ENCODE measurements around the gene HERC2. TPM values are rescaled to one million over a fixed set of nuclear protein-coding genes. Genes with fewer than 3 reads are reported as not detected.

HERC2 gene
- total RNA-seq, 2 experiments from 2014 or later = 36.0 to 36.5 TPM

DNA sequence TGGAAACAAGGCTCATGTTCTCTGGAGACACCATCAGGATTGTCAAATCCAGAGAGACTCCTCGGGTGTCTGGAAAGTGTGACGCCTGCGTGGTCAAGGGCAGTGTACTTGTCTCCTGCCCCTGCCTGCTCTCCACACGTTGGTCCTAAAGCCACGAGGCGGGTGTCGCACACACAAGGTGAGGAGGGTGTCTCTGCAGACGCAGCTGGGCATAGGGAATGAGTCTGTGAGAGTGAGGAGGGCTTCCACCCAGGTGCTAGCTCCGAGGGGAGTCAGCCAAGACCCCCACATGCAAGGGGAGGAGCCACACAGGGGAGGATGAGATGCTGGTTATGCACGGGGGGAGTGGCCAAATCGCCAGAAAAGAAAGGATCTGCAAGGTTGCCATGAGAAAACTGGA is 194.9 kb downstream of the HERC2 start:
- ATAC-seq (ENCODE audit: poor library complexity) (no peak), DNase-seq (no peak)
- CTCF ChIA-PET = no interaction called here
- peaks cover 49% of the 10 kb centered on the region for H3K4me1 ChIP-seq (ENCODE audit: insufficient read depth, low read length)
- H3K36me3 ChIP-seq (ENCODE audit: insufficient read depth, low read length) = peaks cover 72% of the 10 kb centered on the region
- H3K4me1 Mint-ChIP-seq (ENCODE audit: low read depth) = peaks cover 12% of the 10 kb centered on the region
- H3K9me3 ChIP-seq (ENCODE audit: control insufficient read depth in 1 of 2, insufficient read depth in 1 of 2, low read length in 2 of 2) = no peaks in the 10 kb centered on the region
- POLR2A ChIA-PET = no interaction called here
- no peaks in the 10 kb centered on the region for H3K27me3 Mint-ChIP-seq
- H3K27me3 ChIP-seq (ENCODE audit: control insufficient read depth in 1 of 2, insufficient read depth in 2 of 2, low read length in 2 of 2) = no peaks in the 10 kb centered on the region
- TF ChIP-seq, protein P1, sequence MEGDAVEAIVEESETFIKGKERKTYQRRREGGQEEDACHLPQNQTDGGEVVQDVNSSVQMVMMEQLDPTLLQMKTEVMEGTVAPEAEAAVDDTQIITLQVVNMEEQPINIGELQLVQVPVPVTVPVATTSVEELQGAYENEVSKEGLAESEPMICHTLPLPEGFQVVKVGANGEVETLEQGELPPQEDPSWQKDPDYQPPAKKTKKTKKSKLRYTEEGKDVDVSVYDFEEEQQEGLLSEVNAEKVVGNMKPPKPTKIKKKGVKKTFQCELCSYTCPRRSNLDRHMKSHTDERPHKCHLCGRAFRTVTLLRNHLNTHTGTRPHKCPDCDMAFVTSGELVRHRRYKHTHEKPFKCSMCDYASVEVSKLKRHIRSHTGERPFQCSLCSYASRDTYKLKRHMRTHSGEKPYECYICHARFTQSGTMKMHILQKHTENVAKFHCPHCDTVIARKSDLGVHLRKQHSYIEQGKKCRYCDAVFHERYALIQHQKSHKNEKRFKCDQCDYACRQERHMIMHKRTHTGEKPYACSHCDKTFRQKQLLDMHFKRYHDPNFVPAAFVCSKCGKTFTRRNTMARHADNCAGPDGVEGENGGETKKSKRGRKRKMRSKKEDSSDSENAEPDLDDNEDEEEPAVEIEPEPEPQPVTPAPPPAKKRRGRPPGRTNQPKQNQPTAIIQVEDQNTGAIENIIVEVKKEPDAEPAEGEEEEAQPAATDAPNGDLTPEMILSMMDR (IDR thresholded peaks at IDR 0.05) = no peak
- no peak overlapping the region for H3K27ac Mint-ChIP-seq
- H3K27ac ChIP-seq (ENCODE audit: low read depth in 1 of 2, low read length in 2 of 2) = no peak overlapping the region
- H3K4me3 ChIP-seq (ENCODE audit: low read length) = no peak overlapping the region
- no peak overlapping the region for H3K4me3 Mint-ChIP-seq
- H3K36me3 Mint-ChIP-seq (ENCODE audit: low read depth) = peaks cover 71% of the 10 kb centered on the region
- intact Hi-C loops (cut with DNase I, micrococcal nuclease) = loop anchor here in 1 of 2 experiments (5.0 kb wide), 3 partner anchors 50 to 95 kb away; no protein-coding TSS in a partner anchor
- H3K9me3 Mint-ChIP-seq = no peaks in the 10 kb centered on the region

DNA sequence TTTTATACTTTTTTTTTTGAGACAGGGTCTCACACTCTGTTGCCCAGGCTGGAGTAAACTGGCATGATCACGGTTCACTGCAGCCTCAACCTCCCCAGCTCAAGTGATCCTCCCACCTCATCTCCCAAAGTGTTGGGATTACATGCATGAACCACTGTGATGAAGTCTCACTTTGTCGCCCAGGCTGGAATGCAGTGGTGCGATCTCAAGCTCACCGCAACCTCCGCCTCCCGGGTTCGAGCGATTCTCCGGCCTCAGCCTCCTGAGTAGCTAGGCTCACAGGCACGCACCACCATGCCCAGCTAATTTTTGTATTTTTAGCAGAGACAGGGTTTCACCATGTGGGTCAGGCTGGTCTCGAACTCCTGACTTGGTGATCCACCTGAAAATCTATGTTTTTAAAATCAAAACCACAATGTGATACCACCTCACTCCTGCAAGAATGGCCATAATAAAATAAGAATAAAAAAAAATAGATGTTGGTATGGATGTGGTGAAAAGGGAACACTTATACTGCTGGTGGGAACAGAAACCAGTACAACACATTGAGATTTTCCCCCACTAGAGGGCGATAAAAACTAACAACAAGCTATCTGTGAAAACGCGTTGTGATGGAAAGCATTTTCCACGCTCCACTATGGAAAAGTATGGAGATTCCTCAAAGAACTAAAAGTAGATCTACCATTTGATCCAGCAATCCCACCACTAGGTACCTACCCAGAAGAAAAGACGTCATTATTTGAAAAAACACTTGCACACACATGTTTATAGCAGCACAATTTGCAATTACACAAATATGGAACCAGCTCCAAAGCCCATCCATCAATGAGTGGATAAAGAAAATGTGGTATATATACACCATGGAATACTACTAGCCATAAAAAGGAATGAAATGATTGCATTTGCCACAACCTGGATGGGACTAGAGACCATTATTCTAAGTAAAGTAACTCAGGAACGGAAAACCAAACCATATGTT is 196.0 kb downstream of the HERC2 start:
- Mint-ChIP-seq H3K27me3 (no peaks in the 10 kb centered on the region), H3K36me3 (ENCODE audit: low read depth) (peaks cover 66% of the 10 kb centered on the region), H3K4me1 (ENCODE audit: low read depth) (peaks cover 12% of the 10 kb centered on the region), H3K27ac (no peak overlapping the region), H3K4me3 (no peak overlapping the region), H3K9me3 (no peaks in the 10 kb centered on the region)
- H3K27ac ChIP-seq (ENCODE audit: low read depth in 1 of 2, low read length in 2 of 2) = no peak overlapping the region
- ATAC-seq (ENCODE audit: poor library complexity) = peak; percentile 34
- ChIA-PET CTCF (interaction anchor here (0.6 to 1.2 kb wide), 5 partner anchors 10 to 1626 kb away, joined by 3 to 4 read pairs (median 3); no protein-coding TSS in a partner anchor), POLR2A (interaction anchor here (0.9 kb wide), 1 partner anchor 10 kb away, joined by 3 read pairs; no protein-coding TSS in a partner anchor)
- no peaks in the 10 kb centered on the region for H3K9me3 ChIP-seq (ENCODE audit: control insufficient read depth in 1 of 2, insufficient read depth in 1 of 2, low read length in 2 of 2)
- TF ChIP-seq, protein P1 (IDR thresholded peaks at IDR 0.05) = peak; percentile 87
- no peak overlapping the region for H3K4me3 ChIP-seq (ENCODE audit: low read length)
- peaks cover 38% of the 10 kb centered on the region for H3K4me1 ChIP-seq (ENCODE audit: insufficient read depth, low read length)
- intact Hi-C loops (cut with DNase I, micrococcal nuclease) = loop anchor here in 1 of 2 experiments (5.0 kb wide), 3 partner anchors 51 to 96 kb away; no protein-coding TSS in a partner anchor
- no peaks in the 10 kb centered on the region for H3K27me3 ChIP-seq (ENCODE audit: control insufficient read depth in 1 of 2, insufficient read depth in 2 of 2, low read length in 2 of 2)
- H3K36me3 ChIP-seq (ENCODE audit: insufficient read depth, low read length) = peaks cover 68% of the 10 kb centered on the region
- DNase-seq = peak in 4 of 14 experiments; percentile 16 to 78 (median 59)

- Histone ChIP-seq H3K4me3 (ENCODE audit: low read length) (no peak overlapping the region), H3K27me3 (ENCODE audit: control insufficient read depth in 1 of 2, insufficient read depth in 2 of 2, low read length in 2 of 2) (no peaks in the 10 kb centered on the region), H3K9me3 (ENCODE audit: control insufficient read depth in 1 of 2, insufficient read depth in 1 of 2, low read length in 2 of 2) (no peaks in the 10 kb centered on the region), H3K4me1 (ENCODE audit: insufficient read depth, low read length) (peaks cover 27% of the 10 kb centered on the region), H3K27ac (ENCODE audit: low read depth in 1 of 2, low read length in 2 of 2) (no peak overlapping the region), H3K36me3 (ENCODE audit: insufficient read depth, low read length) (peaks cover 68% of the 10 kb centered on the region)
- ChIA-PET POLR2A (no interaction called here), CTCF (no interaction called here)
- H3K4me1 Mint-ChIP-seq (ENCODE audit: low read depth) = peaks cover 12% of the 10 kb centered on the region
- no peak overlapping the region for H3K4me3 Mint-ChIP-seq
- no peak overlapping the region for H3K27ac Mint-ChIP-seq
- DNase-seq = no peak
- ATAC-seq (ENCODE audit: poor library complexity) = no peak
- no peaks in the 10 kb centered on the region for H3K27me3 Mint-ChIP-seq
- peaks cover 67% of the 10 kb centered on the region for H3K36me3 Mint-ChIP-seq (ENCODE audit: low read depth)
- no peaks in the 10 kb centered on the region for H3K9me3 Mint-ChIP-seq
- intact Hi-C loops (cut with DNase I, micrococcal nuclease) = loop anchor here in 1 of 2 experiments (5.0 kb wide), 3 partner anchors 52 to 97 kb away; no protein-coding TSS in a partner anchor
- TF ChIP-seq, protein P1 (IDR thresholded peaks at IDR 0.05) = no peak
Measured at GRCh38 chr15:28124841-28125240, 197.1 kb downstream of the HERC2 start.

Data from CD4-positive, alpha-beta T cell (primary cell).